Body of pancreas (tissue), 4 donors: ENCODE results near the gene DAZAP1.

Experiments
- CTCF ChIP-seq, 7 experiments: fragments of 450-650 bp in 4 of 7; fragments of 200-600 bp in 3 of 7; sonication (generic) in 3 of 7; IDR thresholded peaks; one replicate each; pipeline ENCODE4 v1.5.1; 2016 to 2019; ENCODE audit warnings: antibody characterized with exemption in 7 of 7
- POLR2A ChIP-seq, 3 donors: fragments of 450-650 bp; IDR thresholded peaks; one replicate each; pipeline ENCODE4 v1.6.1; 2016; ENCODE audit warnings: antibody characterized with exemption in 3 of 3, mild to moderate bottlenecking in 2 of 3

- no peak for TF ChIP-seq CTCF (IDR thresholded peaks at IDR 0.05)
- no peak for TF ChIP-seq POLR2A (IDR thresholded peaks at IDR 0.05)
These were observed 27.2 kb downstream of the DAZAP1 start for GRCh38 chr19:1434577-1435060.
